ENCODE measurements around the gene RGL3.
"Not testable (repeated sequence)": the region's sequence is repeated elsewhere in the genome, so short reads cannot be mapped to it uniquely, and the experiment has no call there.

RGL3 gene

GRCh38 chr19:11461453-11461852 is 42.3 kb upstream of the RGL3 start:
- no peak overlapping the region for H3K4me2 ChIP-seq (ENCODE audit: low read length)
- H3K4me1 ChIP-seq = no peaks in the 10 kb centered on the region
- TF ChIP-seq, protein P1, sequence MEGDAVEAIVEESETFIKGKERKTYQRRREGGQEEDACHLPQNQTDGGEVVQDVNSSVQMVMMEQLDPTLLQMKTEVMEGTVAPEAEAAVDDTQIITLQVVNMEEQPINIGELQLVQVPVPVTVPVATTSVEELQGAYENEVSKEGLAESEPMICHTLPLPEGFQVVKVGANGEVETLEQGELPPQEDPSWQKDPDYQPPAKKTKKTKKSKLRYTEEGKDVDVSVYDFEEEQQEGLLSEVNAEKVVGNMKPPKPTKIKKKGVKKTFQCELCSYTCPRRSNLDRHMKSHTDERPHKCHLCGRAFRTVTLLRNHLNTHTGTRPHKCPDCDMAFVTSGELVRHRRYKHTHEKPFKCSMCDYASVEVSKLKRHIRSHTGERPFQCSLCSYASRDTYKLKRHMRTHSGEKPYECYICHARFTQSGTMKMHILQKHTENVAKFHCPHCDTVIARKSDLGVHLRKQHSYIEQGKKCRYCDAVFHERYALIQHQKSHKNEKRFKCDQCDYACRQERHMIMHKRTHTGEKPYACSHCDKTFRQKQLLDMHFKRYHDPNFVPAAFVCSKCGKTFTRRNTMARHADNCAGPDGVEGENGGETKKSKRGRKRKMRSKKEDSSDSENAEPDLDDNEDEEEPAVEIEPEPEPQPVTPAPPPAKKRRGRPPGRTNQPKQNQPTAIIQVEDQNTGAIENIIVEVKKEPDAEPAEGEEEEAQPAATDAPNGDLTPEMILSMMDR (IDR thresholded peaks at IDR 0.05) = no peak
- no peaks in the 10 kb centered on the region for H3K36me3 ChIP-seq (ENCODE audit: control insufficient read depth, insufficient read depth, low read length)
- no peaks in the 10 kb centered on the region for H3K79me2 ChIP-seq
- H3K27me3 ChIP-seq (ENCODE audit: control insufficient read depth, insufficient read depth, low read length) = no peaks in the 10 kb centered on the region
- no peak overlapping the region for H2AFZ ChIP-seq
- no peaks in the 10 kb centered on the region for H3K9me3 ChIP-seq (ENCODE audit: control insufficient read depth, low read length)
- H3K4me3 ChIP-seq (ENCODE audit: low read depth, low read length) = no peak overlapping the region
- no peak overlapping the region for H3K9ac ChIP-seq
- no peak overlapping the region for H3K27ac ChIP-seq

DNA sequence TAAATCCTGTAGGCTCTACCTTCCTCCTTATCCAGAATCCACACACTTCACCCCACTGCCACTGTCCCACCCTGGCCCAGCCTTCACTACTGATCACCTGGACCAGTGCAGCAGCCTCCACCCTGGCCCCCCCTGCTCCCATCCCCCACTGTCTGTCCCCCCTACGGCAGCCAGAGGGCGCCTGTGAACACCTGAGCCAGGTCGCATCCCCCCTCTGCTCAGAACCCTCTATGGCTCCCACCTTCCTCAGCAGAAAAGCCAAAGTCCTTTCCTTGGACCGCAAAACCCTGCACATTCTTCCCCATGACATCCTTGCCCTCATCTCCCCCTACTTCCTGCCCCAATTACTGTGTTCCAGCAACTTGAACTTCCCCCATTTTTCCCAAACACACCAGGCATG is 41.1 kb upstream of the RGL3 start:
- no peak overlapping the region for H3K27ac ChIP-seq
- no peaks in the 10 kb centered on the region for H3K27me3 ChIP-seq (ENCODE audit: control insufficient read depth, insufficient read depth, low read length)
- H3K4me3 ChIP-seq (ENCODE audit: low read depth, low read length) = no peak overlapping the region
- H2AFZ ChIP-seq = no peak overlapping the region
- H3K4me2 ChIP-seq (ENCODE audit: low read length) = no peak overlapping the region
- TF ChIP-seq, protein P1 (IDR thresholded peaks at IDR 0.05) = no peak
- H3K4me1 ChIP-seq = no peaks in the 10 kb centered on the region
- no peak overlapping the region for H3K9ac ChIP-seq
- no peaks in the 10 kb centered on the region for H3K9me3 ChIP-seq (ENCODE audit: control insufficient read depth, low read length)
- no peaks in the 10 kb centered on the region for H3K79me2 ChIP-seq
- H3K36me3 ChIP-seq (ENCODE audit: control insufficient read depth, insufficient read depth, low read length) = no peaks in the 10 kb centered on the region

DNA sequence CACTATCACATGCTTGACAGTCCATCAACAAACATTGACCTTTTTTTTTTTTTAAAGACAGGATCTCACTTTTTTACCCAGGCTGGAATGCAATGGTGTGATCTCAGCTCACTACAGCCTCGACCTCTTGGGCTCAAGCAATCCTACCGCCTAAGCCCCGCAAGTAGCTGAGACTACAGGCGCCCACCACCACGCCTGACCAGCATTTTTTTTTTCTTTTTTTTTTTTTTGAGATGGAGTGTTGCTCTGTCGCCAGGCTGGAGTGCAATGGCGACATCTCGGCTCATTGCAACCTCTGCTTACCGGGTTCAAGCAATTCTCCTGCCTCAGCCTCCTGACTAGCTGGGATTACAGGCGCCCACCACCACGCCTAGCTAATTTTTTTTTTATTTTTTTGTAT is 39.8 kb upstream of the RGL3 start:
- not testable (repeated sequence) for H3K9me3 ChIP-seq (ENCODE audit: control insufficient read depth, low read length); H3K79me2 ChIP-seq; H3K27ac ChIP-seq; H3K27me3 ChIP-seq (ENCODE audit: control insufficient read depth, insufficient read depth, low read length); H3K4me3 ChIP-seq (ENCODE audit: low read depth, low read length); H2AFZ ChIP-seq; H3K9ac ChIP-seq; H3K36me3 ChIP-seq (ENCODE audit: control insufficient read depth, insufficient read depth, low read length); H3K4me1 ChIP-seq; H3K4me2 ChIP-seq (ENCODE audit: low read length)

GRCh38 chr19:11458236-11458900 is 39.3 kb upstream of the RGL3 start:
- Histone ChIP-seq H3K27ac (no peak overlapping the region), H3K4me3 (ENCODE audit: low read depth, low read length) (no peak overlapping the region), H3K27me3 (ENCODE audit: control insufficient read depth, insufficient read depth, low read length) (no peaks in the 10 kb centered on the region), H3K9ac (no peak overlapping the region), H3K4me1 (no peaks in the 10 kb centered on the region), H2AFZ (no peak overlapping the region), H3K79me2 (no peaks in the 10 kb centered on the region), H3K36me3 (ENCODE audit: control insufficient read depth, insufficient read depth, low read length) (no peaks in the 10 kb centered on the region), H3K4me2 (ENCODE audit: low read length) (no peak overlapping the region), H3K9me3 (ENCODE audit: control insufficient read depth, low read length) (no peaks in the 10 kb centered on the region)
- TF ChIP-seq, protein P1 (IDR thresholded peaks at IDR 0.05) = no peak

GRCh38 chr19:11457831-11458230 is 38.7 kb upstream of the RGL3 start:
- Histone ChIP-seq H3K9me3 (ENCODE audit: control insufficient read depth, low read length) (no peaks in the 10 kb centered on the region), H3K79me2 (no peaks in the 10 kb centered on the region), H3K27me3 (ENCODE audit: control insufficient read depth, insufficient read depth, low read length) (no peaks in the 10 kb centered on the region), H2AFZ (no peak overlapping the region), H3K9ac (no peak overlapping the region), H3K4me3 (ENCODE audit: low read depth, low read length) (no peak overlapping the region), H3K36me3 (ENCODE audit: control insufficient read depth, insufficient read depth, low read length) (no peaks in the 10 kb centered on the region), H3K4me2 (ENCODE audit: low read length) (no peak overlapping the region), H3K4me1 (no peaks in the 10 kb centered on the region), H3K27ac (no peak overlapping the region)
- TF ChIP-seq, protein P1 (IDR thresholded peaks at IDR 0.05) = no peak
